Gastroesophageal sphincter (tissue), 4 donors: ENCODE data around the gene ARFRP1. TPM values are rescaled to one million over a fixed set of nuclear protein-coding genes. Genes with fewer than 3 reads are reported as not detected.

Experiments
- ATAC-seq: fragments of 150-250 bp; one replicate; pipeline ENCODE4 v1.9.1; 2016; ENCODE audit warnings: mild to moderate bottlenecking, moderate library complexity
- H3K27ac ChIP-seq, 4 donors: fragments of 200-600 bp; sonication (generic) in 3 of 4; 1 replicate in 3 of 4; 2 replicates in 1 of 4; pipeline ENCODE4 v1.5.1; 2016 to 2019
- H3K27me3 ChIP-seq: fragments of 200-600 bp; sonication (generic); one replicate; pipeline ENCODE4 v1.5.1; 2019
- H3K36me3 ChIP-seq, 2 donors: fragments of 200-600 bp; sonication (generic); one replicate each; pipeline ENCODE4 v1.5.1; 2019; ENCODE audit warnings: control low read depth in 1 of 2
- H3K4me1 ChIP-seq, 3 donors: fragments of 200-600 bp; sonication (generic); 1 replicate in 2 of 3; 2 replicates in 1 of 3; pipeline ENCODE4 v1.5.1; 2016 to 2019; ENCODE audit warnings: control low read depth in 2 of 3
- H3K4me3 ChIP-seq, 2 donors: fragments of 200-600 bp; sonication (generic); one replicate each; pipeline ENCODE4 v1.5.1; 2019; ENCODE audit warnings: mild to moderate bottlenecking in 1 of 2, moderate library complexity in 1 of 2
- H3K9me3 ChIP-seq, 3 donors: fragments of 200-600 bp; sonication (generic); one replicate each; pipeline ENCODE4 v1.5.1; 2017 to 2019; ENCODE audit warnings: control low read depth in 2 of 3
- EP300 ChIP-seq: sonication (generic); formaldehyde crosslinking; IDR thresholded peaks from one replicate; pipeline ENCODE4 v1.6.1; 2017; ENCODE audit warnings: antibody characterized with exemption, mild to moderate bottlenecking
- POLR2A ChIP-seq, 2 donors: fragments of 450-650 bp; IDR thresholded peaks; one replicate each; pipeline ENCODE4 v1.6.1; 2017; ENCODE audit warnings: antibody characterized with exemption in 2 of 2, mild to moderate bottlenecking in 2 of 2, moderate library complexity in 1 of 2
- POLR2AphosphoS5 ChIP-seq: sonication (generic); formaldehyde crosslinking; IDR thresholded peaks from one replicate; pipeline ENCODE4 v1.6.1; 2017; ENCODE audit warnings: antibody characterized with exemption
- WGBS, 2 donors: methylation state at CpG; one replicate each; pipeline ENCODE4 v1.1.5; 2018; ENCODE audit warnings: low coverage in 1 of 2; 5-methylcytosine and 5-hydroxymethylcytosine counted together
- total RNA-seq, 4 donors: library from RNA; depleted of rRNA; stranded (reverse); fragments of >200 nt; gene quantifications; one replicate each; pipeline ENCODE4 v1.1.0, GENCODE V29; 2016
- TF ChIP-seq, protein P1 (sequence below), 4 experiments: fragments of 200-600 bp in 2 of 4; fragments of 450-650 bp in 2 of 4; sonication (generic) in 1 of 4; IDR thresholded peaks; one replicate each; pipeline ENCODE4 v1.5.1; 2017 to 2019; ENCODE audit warnings: antibody characterized with exemption in 4 of 4, mild to moderate bottlenecking in 2 of 4, moderate library complexity in 2 of 4

The ARFRP1 gene
- total RNA-seq, 4 donors from 2014 or later = 38.9 to 56.4 (median 49.0) TPM

DNA sequence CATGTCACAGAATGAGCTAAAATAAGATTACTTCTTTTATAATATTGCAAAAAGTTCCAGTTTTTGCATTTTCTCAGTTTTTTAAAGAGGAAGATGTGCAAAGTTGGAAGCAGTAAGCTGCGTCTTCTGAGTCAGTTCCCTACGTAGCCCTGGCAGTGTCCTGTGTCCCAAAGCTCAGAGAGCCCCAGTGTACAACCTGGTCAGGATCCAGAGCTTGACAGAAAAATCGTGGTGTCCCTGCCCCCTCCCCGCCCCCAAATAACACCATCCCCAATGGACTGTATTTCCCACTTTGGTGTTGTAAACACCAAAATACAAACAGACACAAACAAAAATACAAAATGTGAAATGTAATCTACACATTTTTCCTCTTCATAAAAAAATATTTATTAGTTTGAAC is 36.4 kb upstream of the ARFRP1 start:
- Histone ChIP-seq H3K27ac (peak overlapping the region in 1 of 4 donors; percentile 2), H3K9me3 (no peaks in the 10 kb centered on the region), H3K27me3 (no peaks in the 10 kb centered on the region), H3K36me3 (peaks cover 0 to 52% of the 10 kb centered on the region in 2 donors), H3K4me1 (peaks cover 0 to 33% (median 12%) of the 10 kb centered on the region in 3 donors), H3K4me3 (no peak overlapping the region)
- TF ChIP-seq, protein P1, sequence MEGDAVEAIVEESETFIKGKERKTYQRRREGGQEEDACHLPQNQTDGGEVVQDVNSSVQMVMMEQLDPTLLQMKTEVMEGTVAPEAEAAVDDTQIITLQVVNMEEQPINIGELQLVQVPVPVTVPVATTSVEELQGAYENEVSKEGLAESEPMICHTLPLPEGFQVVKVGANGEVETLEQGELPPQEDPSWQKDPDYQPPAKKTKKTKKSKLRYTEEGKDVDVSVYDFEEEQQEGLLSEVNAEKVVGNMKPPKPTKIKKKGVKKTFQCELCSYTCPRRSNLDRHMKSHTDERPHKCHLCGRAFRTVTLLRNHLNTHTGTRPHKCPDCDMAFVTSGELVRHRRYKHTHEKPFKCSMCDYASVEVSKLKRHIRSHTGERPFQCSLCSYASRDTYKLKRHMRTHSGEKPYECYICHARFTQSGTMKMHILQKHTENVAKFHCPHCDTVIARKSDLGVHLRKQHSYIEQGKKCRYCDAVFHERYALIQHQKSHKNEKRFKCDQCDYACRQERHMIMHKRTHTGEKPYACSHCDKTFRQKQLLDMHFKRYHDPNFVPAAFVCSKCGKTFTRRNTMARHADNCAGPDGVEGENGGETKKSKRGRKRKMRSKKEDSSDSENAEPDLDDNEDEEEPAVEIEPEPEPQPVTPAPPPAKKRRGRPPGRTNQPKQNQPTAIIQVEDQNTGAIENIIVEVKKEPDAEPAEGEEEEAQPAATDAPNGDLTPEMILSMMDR (IDR thresholded peaks at IDR 0.05) = no peak
- TF ChIP-seq POLR2A (IDR thresholded peaks at IDR 0.05) = no peak
- TF ChIP-seq EP300 = no peak
- TF ChIP-seq POLR2AphosphoS5 = no peak
- ATAC-seq = no peak
- WGBS, 2 donors = 50% methylated on average over 3 of the region's 4 CpGs; no CpG with 5 or more reads in 1 of the 2 donors

- peaks cover 0 to 41% (median 19%) of the 10 kb centered on the region in 3 donors for H3K4me1 ChIP-seq
- 80 to 95% methylated on average over 6 to 11 of the region's 31 CpGs for WGBS, 2 donors
- no peak for ATAC-seq
Measured at GRCh38 chr20:63743210-63743970, 35.6 kb upstream of the ARFRP1 start.

DNA sequence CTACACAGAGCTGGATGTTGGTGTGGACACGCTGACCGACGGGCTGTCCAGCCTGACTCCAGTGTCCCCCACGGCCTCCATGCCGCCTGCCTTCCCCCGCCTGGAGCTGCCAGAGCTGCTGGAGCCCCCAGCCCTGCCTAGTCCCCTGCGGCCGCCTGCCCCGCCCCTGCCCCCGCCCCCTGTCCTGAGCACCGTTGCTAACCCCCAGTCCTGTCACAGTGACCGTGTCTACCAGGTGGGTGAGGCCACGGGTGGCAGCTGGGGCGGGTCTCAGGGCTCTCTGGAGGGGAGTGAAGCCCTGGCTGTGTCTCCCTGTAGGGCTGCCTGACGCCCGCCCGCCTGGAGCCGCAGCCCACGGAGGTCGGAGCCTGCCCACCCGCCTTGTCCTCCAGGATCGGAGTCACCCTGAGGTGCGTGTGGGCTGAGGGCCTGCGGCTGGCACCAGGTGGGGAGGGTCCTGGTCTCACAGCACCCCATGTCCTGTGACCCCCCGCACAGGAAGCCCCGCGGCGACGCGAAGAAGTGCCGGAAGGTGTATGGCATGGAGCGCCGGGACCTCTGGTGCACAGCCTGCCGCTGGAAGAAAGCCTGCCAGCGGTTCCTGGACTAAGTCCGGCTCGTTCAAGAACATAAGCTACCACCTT is 34.7 kb upstream of the ARFRP1 start:
- no peak for ATAC-seq
- WGBS, 2 donors = 87% methylated on average over 6 of the region's 37 CpGs; no CpG with 5 or more reads in 1 of the 2 donors
- H3K4me3 ChIP-seq = no peak overlapping the region
- peak overlapping the region in 3 of 4 donors; percentile 28 to 96 (median 95) for H3K27ac ChIP-seq
- H3K27me3 ChIP-seq = no peaks in the 10 kb centered on the region
- TF ChIP-seq, protein P1 (IDR thresholded peaks at IDR 0.05) = no peak
- TF ChIP-seq EP300 (no peak), POLR2A (IDR thresholded peaks at IDR 0.05) (no peak), POLR2AphosphoS5 (no peak)
- peaks cover 0 to 52% of the 10 kb centered on the region in 2 donors for H3K36me3 ChIP-seq
- no peaks in the 10 kb centered on the region for H3K9me3 ChIP-seq
- peaks cover 0 to 50% (median 28%) of the 10 kb centered on the region in 3 donors for H3K4me1 ChIP-seq

More at GRCh38 chr20:63743210-63743970, 35.6 kb upstream of the ARFRP1 start:
- Histone ChIP-seq H3K27me3 (no peaks in the 10 kb centered on the region), H3K36me3 (peaks cover 0 to 52% of the 10 kb centered on the region in 2 donors), H3K27ac (peak overlapping the region in 2 of 4 donors; percentile 52 to 95), H3K9me3 (no peaks in the 10 kb centered on the region), H3K4me3 (no peak overlapping the region)
- TF ChIP-seq POLR2AphosphoS5 = no peak
- TF ChIP-seq, protein P1 (IDR thresholded peaks at IDR 0.05) = no peak
- TF ChIP-seq POLR2A (IDR thresholded peaks at IDR 0.05) = no peak
- TF ChIP-seq EP300 = no peak

GRCh38 chr20:63741676-63742380 is 34.1 kb upstream of the ARFRP1 start:
- ATAC-seq = no peak
- Histone ChIP-seq H3K4me1 (peaks cover 0 to 57% (median 31%) of the 10 kb centered on the region in 3 donors), H3K9me3 (no peaks in the 10 kb centered on the region), H3K4me3 (peak overlapping the region in 1 of 2 donors; percentile 82), H3K27me3 (no peaks in the 10 kb centered on the region), H3K36me3 (peaks cover 0 to 50% of the 10 kb centered on the region in 2 donors), H3K27ac (peak overlapping the region; percentile 20 to 98 (median 96))
- TF ChIP-seq POLR2AphosphoS5 (no peak), POLR2A (IDR thresholded peaks at IDR 0.05) (no peak), EP300 (no peak)
- TF ChIP-seq, protein P1 (IDR thresholded peaks at IDR 0.05) = no peak
- 95% methylated on average over 7 of the region's 30 CpGs; no CpG with 5 or more reads in 1 of the 2 donors for WGBS, 2 donors
